CD14-positive monocyte (primary cell): ENCODE results near the gene GRM4. TPM values are rescaled to one million over a fixed set of nuclear protein-coding genes. Genes with fewer than 3 reads are reported as not detected.

ENCODE experiments used
- DNase-seq, 3 donors: peaks; one replicate each; pipeline ENCODE4 v3.0.0-alpha.2; 2011 to 2022
- H2AFZ ChIP-seq: 2 replicates; pipeline ENCODE4 v1.6.0; 2012; ENCODE audit warnings: mild to moderate bottlenecking, low read depth, low read length, inconsistent platforms; ENCODE audit not compliant: insufficient read depth, poor library complexity, severe bottlenecking
- H3K27ac ChIP-seq, 2 donors: 1 replicate in 1 of 2; 2 replicates in 1 of 2; pipeline ENCODE4 v1.5.1; 2012 to 2013; ENCODE audit warnings: low read length in 2 of 2, control low read depth in 1 of 2, inconsistent platforms in 1 of 2, low read depth in 1 of 2, mild to moderate bottlenecking in 1 of 2
- H3K27me3 ChIP-seq, 2 donors: one replicate each; pipeline versions ENCODE4 v1.6.0 to v1.6.1; 2011 to 2013; ENCODE audit warnings: low read length in 2 of 2; ENCODE audit not compliant: control insufficient read depth in 2 of 2, insufficient read depth in 2 of 2
- H3K36me3 ChIP-seq, 2 donors: replicated peaks in 1 of 2; 1 replicate in 1 of 2; 2 replicates in 1 of 2; pipeline versions ENCODE4 v1.5.1 to v1.6.1; 2012 to 2013; ENCODE audit warnings: low read length in 2 of 2, control low read depth in 1 of 2, inconsistent platforms in 1 of 2, mild to moderate bottlenecking in 1 of 2; ENCODE audit not compliant: insufficient read depth in 2 of 2, control insufficient read depth in 1 of 2
- H3K4me1 ChIP-seq, 2 donors: 1 replicate in 1 of 2; 2 replicates in 1 of 2; pipeline versions ENCODE4 v1.5.1 to v1.6.1; 2012 to 2013; ENCODE audit warnings: low read length in 2 of 2, control low read depth in 1 of 2, inconsistent platforms in 1 of 2, mild to moderate bottlenecking in 1 of 2, moderate library complexity in 1 of 2; ENCODE audit not compliant: insufficient read depth in 2 of 2, control insufficient read depth in 1 of 2
- H3K4me2 ChIP-seq: replicated peaks from 2 replicates; pipeline ENCODE3; 2012; ENCODE audit warnings: low read length, moderate library complexity, mild to moderate bottlenecking; ENCODE audit not compliant: poor library complexity, severe bottlenecking; ENCODE audit errors: extremely low read depth
- H3K4me3 ChIP-seq, 3 experiments: fragments of 200-600 bp in 1 of 3; sonication (generic) in 1 of 3; replicated peaks in 1 of 3; 1 replicate in 2 of 3; 2 replicates in 1 of 3; pipeline ENCODE4 v1.5.1; 2011 to 2013; ENCODE audit warnings: low read length in 3 of 3, mild to moderate bottlenecking in 3 of 3, control low read depth in 2 of 3, low read depth in 2 of 3, inconsistent platforms in 1 of 3, moderate library complexity in 1 of 3
- H3K79me2 ChIP-seq: 2 replicates; pipeline ENCODE4 v1.6.0; 2012; ENCODE audit warnings: mild to moderate bottlenecking, control low read depth, inconsistent platforms, low read length, moderate library complexity; ENCODE audit not compliant: insufficient read depth
- H3K9ac ChIP-seq: 2 replicates; pipeline ENCODE4 v1.6.0; 2017; ENCODE audit warnings: low read length, mild to moderate bottlenecking; ENCODE audit not compliant: insufficient read depth, poor library complexity, severe bottlenecking
- H3K9me3 ChIP-seq, 2 donors: replicated peaks in 1 of 2; 1 replicate in 1 of 2; 2 replicates in 1 of 2; pipeline versions ENCODE4 v1.5.1 to v1.6.1; 2012 to 2013; ENCODE audit warnings: low read length in 2 of 2, control low read depth in 1 of 2; ENCODE audit not compliant: control insufficient read depth in 1 of 2, insufficient read depth in 1 of 2
- H4K20me1 ChIP-seq: 2 replicates; pipeline ENCODE4 v1.6.0; 2012; ENCODE audit warnings: mild to moderate bottlenecking, low read length, control low read depth, moderate library complexity; ENCODE audit not compliant: insufficient read depth
- H3K27ac Mint-ChIP-seq, 7 donors: one replicate each; pipeline ENCODE4 v1.8.0; 2020; ENCODE audit warnings: mild to moderate bottlenecking in 7 of 7, mixed read lengths in 7 of 7, moderate library complexity in 6 of 7, inconsistent platforms in 2 of 7
- H3K27me3 Mint-ChIP-seq, 3 donors: one replicate each; pipeline ENCODE4 v1.8.0; 2021 to 2022; ENCODE audit warnings: low read depth in 3 of 3, mild to moderate bottlenecking in 3 of 3, mixed read lengths in 3 of 3, moderate library complexity in 3 of 3, inconsistent platforms in 1 of 3
- H3K36me3 Mint-ChIP-seq, 2 donors: one replicate each; pipeline ENCODE4 v1.8.0; 2020; ENCODE audit warnings: mixed read lengths in 2 of 2, inconsistent platforms in 1 of 2, mild to moderate bottlenecking in 1 of 2
- H3K4me1 Mint-ChIP-seq: one replicate; pipeline ENCODE4 v1.8.0; 2020; ENCODE audit warnings: mild to moderate bottlenecking, mixed read lengths
- H3K4me3 Mint-ChIP-seq, 2 donors: one replicate each; pipeline ENCODE4 v1.8.0; 2020; ENCODE audit warnings: mild to moderate bottlenecking in 2 of 2, mixed read lengths in 2 of 2, moderate library complexity in 1 of 2
- H3K9me3 Mint-ChIP-seq, 7 donors: one replicate each; pipeline ENCODE4 v1.8.0; 2020 to 2022; ENCODE audit warnings: mixed read lengths in 7 of 7, mild to moderate bottlenecking in 6 of 7, moderate library complexity in 6 of 7, inconsistent platforms in 2 of 7
- WGBS: methylation state at CpG from one replicate; pipeline ENCODE4 v1.1.5; 2013; ENCODE audit warnings: missing lambda C conversion rate; ENCODE audit not compliant: insufficient coverage; 5-methylcytosine and 5-hydroxymethylcytosine counted together
- intact Hi-C, 2 donors: fragments of 100-400 bp; cut with micrococcal nuclease; formaldehyde crosslinking; loops; one replicate each; pipeline versions ENCODE4 v1.15.0 to v1.15.1; 2023
- polyA plus RNA-seq, 3 donors: library from polyadenylated mRNA; depleted of rRNA in 1 of 3; unstranded in 2 of 3; stranded (reverse) in 1 of 3; fragments of 300-500 nt in 2 of 3; fragments of >200 nt in 1 of 3; fragmentation: Illumina TruSeq in 2 of 3; gene quantifications; 1 replicate in 2 of 3; 2 replicates in 1 of 3; pipeline ENCODE4 v1.2.3, GENCODE V29; 2012 to 2021
- TF ChIP-seq, protein P1 (sequence below): fragments of 200-600 bp; IDR thresholded peaks from one replicate; pipeline ENCODE4 v1.8.0; 2022; ENCODE audit warnings: antibody characterized with exemption, mild to moderate bottlenecking

Gene GRM4
- polyA plus RNA-seq, 3 donors = not detected

DNA sequence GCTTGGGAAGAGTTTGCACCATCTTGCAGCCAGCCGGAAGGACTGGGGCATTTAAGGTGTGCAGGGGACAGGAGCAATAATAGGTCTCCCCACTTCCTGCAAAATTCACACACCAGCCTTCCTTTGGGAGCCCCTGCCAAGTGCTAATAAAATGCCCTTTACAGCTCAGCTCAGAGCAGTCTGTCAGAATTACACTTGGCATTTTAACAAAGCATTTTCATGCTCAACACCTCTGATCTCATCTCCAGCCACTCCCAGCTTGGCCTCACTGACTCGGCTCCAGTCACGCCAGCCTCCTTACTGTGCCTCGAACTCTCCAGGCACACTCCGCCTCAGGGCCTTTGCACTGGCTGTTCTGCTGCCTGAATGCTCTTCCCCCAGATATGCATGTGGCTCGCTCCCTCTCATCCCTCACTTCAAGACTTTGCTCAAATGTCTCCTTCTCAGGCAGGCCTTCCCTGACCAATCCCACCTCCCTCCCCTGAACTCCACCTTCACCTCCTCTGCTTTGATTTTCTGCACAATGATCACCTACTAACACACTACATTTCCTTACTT is 43.7 kb downstream of the GRM4 start:
- peaks cover 3 to 18% (median 8%) of the 10 kb centered on the region in 3 donors for H3K27me3 Mint-ChIP-seq
- no peak for DNase-seq
- TF ChIP-seq, protein P1, sequence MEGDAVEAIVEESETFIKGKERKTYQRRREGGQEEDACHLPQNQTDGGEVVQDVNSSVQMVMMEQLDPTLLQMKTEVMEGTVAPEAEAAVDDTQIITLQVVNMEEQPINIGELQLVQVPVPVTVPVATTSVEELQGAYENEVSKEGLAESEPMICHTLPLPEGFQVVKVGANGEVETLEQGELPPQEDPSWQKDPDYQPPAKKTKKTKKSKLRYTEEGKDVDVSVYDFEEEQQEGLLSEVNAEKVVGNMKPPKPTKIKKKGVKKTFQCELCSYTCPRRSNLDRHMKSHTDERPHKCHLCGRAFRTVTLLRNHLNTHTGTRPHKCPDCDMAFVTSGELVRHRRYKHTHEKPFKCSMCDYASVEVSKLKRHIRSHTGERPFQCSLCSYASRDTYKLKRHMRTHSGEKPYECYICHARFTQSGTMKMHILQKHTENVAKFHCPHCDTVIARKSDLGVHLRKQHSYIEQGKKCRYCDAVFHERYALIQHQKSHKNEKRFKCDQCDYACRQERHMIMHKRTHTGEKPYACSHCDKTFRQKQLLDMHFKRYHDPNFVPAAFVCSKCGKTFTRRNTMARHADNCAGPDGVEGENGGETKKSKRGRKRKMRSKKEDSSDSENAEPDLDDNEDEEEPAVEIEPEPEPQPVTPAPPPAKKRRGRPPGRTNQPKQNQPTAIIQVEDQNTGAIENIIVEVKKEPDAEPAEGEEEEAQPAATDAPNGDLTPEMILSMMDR = no peak
- Histone ChIP-seq H3K79me2 (no peaks in the 10 kb centered on the region), H3K9me3 (no peaks in the 10 kb centered on the region), H3K36me3 (no peaks in the 10 kb centered on the region), H3K27ac (no peak overlapping the region), H2AFZ (no peak overlapping the region), H4K20me1 (no peaks in the 10 kb centered on the region), H3K4me2 (no peak overlapping the region), H3K27me3 (no peaks in the 10 kb centered on the region), H3K4me1 (no peaks in the 10 kb centered on the region), H3K4me3 (no peak overlapping the region), H3K9ac (no peak overlapping the region)
- intact Hi-C loops = no loop called here
- no peaks in the 10 kb centered on the region for H3K4me1 Mint-ChIP-seq
- no peaks in the 10 kb centered on the region for H3K9me3 Mint-ChIP-seq
- no peak overlapping the region for H3K27ac Mint-ChIP-seq
- 91% methylated on average over 5 of the region's 6 CpGs for WGBS
- no peak overlapping the region for H3K4me3 Mint-ChIP-seq
- no peaks in the 10 kb centered on the region for H3K36me3 Mint-ChIP-seq

DNA sequence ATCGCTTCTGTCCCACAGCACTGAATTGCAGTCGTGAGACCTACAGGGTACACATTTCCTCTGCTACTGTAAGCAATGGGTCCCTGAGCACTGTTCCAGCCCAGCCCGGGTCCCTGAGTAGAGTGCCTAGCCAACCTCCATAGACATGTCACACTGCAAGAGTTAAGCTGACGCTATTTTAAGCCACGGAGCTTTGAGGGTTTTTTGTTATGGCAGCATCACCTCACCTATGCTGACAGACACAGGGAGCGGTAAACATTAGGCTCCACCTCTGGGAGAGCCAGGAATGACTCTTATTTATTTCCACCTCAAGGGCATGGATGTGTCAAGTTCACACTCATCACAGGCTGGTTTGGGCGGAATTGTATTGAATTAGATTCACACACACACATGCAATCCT is 45.1 kb downstream of the GRM4 start:
- Histone ChIP-seq H3K4me1 (no peaks in the 10 kb centered on the region), H3K36me3 (no peaks in the 10 kb centered on the region), H3K27me3 (no peaks in the 10 kb centered on the region), H3K27ac (no peak overlapping the region), H2AFZ (no peak overlapping the region), H3K4me2 (no peak overlapping the region), H3K9me3 (no peaks in the 10 kb centered on the region), H3K4me3 (no peak overlapping the region), H3K9ac (no peak overlapping the region), H3K79me2 (no peaks in the 10 kb centered on the region), H4K20me1 (no peaks in the 10 kb centered on the region)
- 94% methylated on average over 7 of the region's 7 CpGs for WGBS
- H3K4me1 Mint-ChIP-seq = no peaks in the 10 kb centered on the region
- DNase-seq = no peak
- no peak overlapping the region for H3K27ac Mint-ChIP-seq
- peaks cover 5 to 21% (median 12%) of the 10 kb centered on the region in 3 donors for H3K27me3 Mint-ChIP-seq
- intact Hi-C loops = no loop called here
- TF ChIP-seq, protein P1 = no peak
- H3K4me3 Mint-ChIP-seq = no peak overlapping the region
- no peaks in the 10 kb centered on the region for H3K9me3 Mint-ChIP-seq
- no peaks in the 10 kb centered on the region for H3K36me3 Mint-ChIP-seq
